Epithelial cell of proximal tubule (primary cell): ENCODE data around the gene GIT2. TPM values are rescaled to one million over a fixed set of nuclear protein-coding genes. Genes with fewer than 3 reads are reported as not detected.
"Not testable (repeated sequence)": the region's sequence is repeated elsewhere in the genome, so short reads cannot be mapped to it uniquely, and the experiment has no call there.

Experiments
- DNase-seq: peaks from one replicate; pipeline ENCODE4 v3.0.0-alpha.2; 2011; ENCODE audit warnings: low read depth
- H3K4me3 ChIP-seq: 2 replicates; pipeline ENCODE4 v1.5.1; 2011; ENCODE audit warnings: low read depth, mild to moderate bottlenecking, low read length
- CTCF ChIP-seq: conservative IDR thresholded peaks from 2 replicates; pipeline ENCODE4 v1.5.1; 2012; ENCODE audit warnings: low read depth, mild to moderate bottlenecking, low read length
- total RNA-seq: library from RNA; depleted of rRNA; stranded (reverse); fragments of >200 nt; gene quantifications from 2 replicates; pipeline ENCODE4 v1.2.3, GENCODE V29; 2015

The GIT2 gene
- total RNA-seq, 1 donor from 2014 or later: 20.1 TPM

GRCh38 chr12:109932878-109933503 lies 63.2 kb downstream of the GIT2 start:
- no peak for TF ChIP-seq CTCF
- H3K4me3 ChIP-seq: no peak overlapping the region
- DNase-seq: no peak

DNA sequence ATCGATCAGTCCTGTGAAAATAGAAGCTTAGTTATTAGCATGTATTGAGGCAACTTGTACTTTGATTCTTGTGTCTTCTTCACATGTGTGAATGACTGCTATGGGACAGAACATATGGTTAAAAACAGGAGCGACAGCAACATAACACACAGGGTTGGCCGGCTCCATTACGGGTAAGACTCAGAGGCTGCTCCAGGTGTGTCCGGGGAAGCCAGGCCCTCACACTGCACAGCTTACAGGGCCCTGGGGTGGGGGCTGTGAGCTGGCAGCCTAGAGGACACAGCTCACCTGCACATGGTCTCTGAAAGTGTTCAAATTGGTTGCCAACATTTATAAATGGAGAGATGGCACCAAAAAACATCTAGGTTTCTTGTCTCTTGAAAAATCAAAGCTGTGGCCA lies 65.0 kb downstream of the GIT2 start:
- no peak for DNase-seq
- no peak for TF ChIP-seq CTCF
- H3K4me3 ChIP-seq: no peak overlapping the region

DNA sequence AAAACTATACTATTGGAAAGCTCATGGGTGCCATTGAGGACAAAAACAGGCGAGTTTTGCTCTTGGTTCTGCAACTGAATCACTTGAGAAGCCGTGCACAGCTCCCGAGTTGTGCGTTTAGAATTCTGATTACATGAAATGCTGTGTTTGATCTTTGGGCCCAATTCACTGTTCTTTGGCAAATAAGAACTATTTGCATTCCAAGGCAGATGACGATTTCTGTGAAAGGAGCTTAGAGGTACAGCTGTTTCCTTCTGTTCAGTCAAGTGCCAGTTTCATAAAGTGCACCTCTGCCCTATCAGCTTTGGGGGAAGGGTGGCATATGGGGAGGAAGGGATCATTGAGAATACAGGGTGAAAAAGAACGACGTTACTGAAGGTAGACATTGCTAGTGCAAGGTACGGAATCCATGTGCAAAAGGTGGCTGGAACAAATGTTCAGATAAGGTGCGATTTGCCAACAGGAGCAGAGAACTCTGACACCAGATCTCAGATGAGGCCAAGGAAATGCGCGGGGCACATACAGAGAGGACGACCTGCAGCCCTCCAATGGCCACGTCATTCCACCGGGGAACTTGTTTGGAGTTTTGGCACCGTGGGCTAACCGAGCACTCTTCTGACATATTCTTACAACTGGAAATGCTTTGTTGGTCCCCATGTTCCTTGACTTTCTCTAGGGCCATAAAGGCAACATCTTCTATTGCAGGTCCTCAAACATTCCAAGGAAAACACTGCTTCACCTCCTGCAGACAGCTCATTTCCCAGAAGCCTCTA lies 66.0 kb downstream of the GIT2 start:
- no peak for TF ChIP-seq CTCF
- DNase-seq: no peak
- H3K4me3 ChIP-seq: no peak overlapping the region

GRCh38 chr12:109929326-109929725 lies 66.8 kb downstream of the GIT2 start:
- not testable (repeated sequence) for H3K4me3 ChIP-seq, DNase-seq

GRCh38 chr12:109928058-109928656 lies 68.0 kb downstream of the GIT2 start:
- no peak overlapping the region for H3K4me3 ChIP-seq
- no peak for DNase-seq
- TF ChIP-seq CTCF: no peak

GRCh38 chr12:109927622-109928021 lies 68.5 kb downstream of the GIT2 start:
- no peak for DNase-seq
- peak; percentile 82 for TF ChIP-seq CTCF
- no peak overlapping the region for H3K4me3 ChIP-seq

DNA sequence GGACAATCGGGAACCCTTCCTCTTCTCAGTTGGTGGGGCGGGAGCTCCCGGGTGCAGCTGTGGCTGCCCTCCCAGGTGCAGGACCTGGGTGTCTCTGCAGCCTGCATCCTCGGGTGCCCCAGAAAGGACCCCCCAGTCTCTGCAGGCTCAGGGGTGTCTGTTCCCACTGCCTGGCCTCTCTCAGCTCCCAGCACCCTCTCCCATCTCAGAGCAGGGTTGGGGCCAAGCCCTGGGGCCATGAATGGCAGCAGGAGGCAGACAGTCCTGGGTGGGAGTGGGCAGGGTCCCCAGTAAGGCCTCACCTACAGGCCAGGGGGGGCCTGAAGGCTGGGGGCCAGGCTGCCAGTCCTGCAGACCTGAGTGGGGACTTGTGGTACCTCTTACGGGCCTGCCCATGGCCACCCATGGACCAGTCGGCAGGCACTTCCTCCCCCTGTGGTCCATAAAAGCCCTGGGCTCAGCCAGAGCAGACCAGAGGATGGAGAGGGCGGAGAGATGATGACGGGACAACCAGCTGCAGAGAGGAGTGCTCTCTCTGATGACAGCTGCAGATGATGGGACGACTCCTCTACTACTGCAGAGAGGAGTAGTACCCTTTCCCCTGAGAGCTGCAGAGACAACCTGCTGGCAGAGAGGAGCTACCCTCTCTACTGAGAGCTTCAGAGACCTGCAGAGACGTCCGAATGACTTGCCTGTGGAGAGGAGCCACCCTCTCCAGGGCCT lies 69.5 kb downstream of the GIT2 start:
- no peak for DNase-seq
- no peak overlapping the region for H3K4me3 ChIP-seq
- TF ChIP-seq CTCF: no peak
